ENCODE measurements around the gene EDN3. TPM values are rescaled to one million over a fixed set of nuclear protein-coding genes. Genes with fewer than 3 reads are reported as not detected.

The EDN3 gene
- total and polyA plus RNA-seq, 2 donors (not counting 3 experiments of a cell fraction or from before 2014, with no cell fraction given), result not detected

GRCh38 chr20:59364611-59365010 is 64.2 kb downstream of the EDN3 start:
- no peak for DNase-seq (ENCODE audit: low read depth, low spot score)
- BruUV-seq (replicated peaks), result no TSS peak
- POLR2A ChIA-PET, result no interaction called here

More at GRCh38 chr20:59364611-59365010, 64.2 kb downstream of the EDN3 start:
- no peak overlapping the region for H3K4me2 ChIP-seq (ENCODE audit: insufficient read depth, low read length)
- no peaks in the 10 kb centered on the region for H3K27me3 ChIP-seq (ENCODE audit: control insufficient read depth in 2 of 2, insufficient read depth in 2 of 2, low read length in 2 of 2)
- H3K27ac ChIP-seq (ENCODE audit: insufficient read depth, low read depth, low read length), result no peak overlapping the region
- no peak overlapping the region for H3K4me3 ChIP-seq (replicated peaks in 1 of 3; ENCODE audit: insufficient read depth in 1 of 3, low read depth in 1 of 3, low read length in 3 of 3)
- no peaks in the 10 kb centered on the region for H3K79me2 ChIP-seq (ENCODE audit: control insufficient read depth, insufficient read depth, low read length)
- dilution Hi-C loops (cut with MboI; ENCODE audit: extremely low pct_ligation_motif_present, low sequenced_read_pairs), result no loop called here
- FAIRE-seq, result no peak
- no peaks in the 10 kb centered on the region for H3K9me3 ChIP-seq (replicated peaks; ENCODE audit: control insufficient read depth, insufficient read depth, low read length)
- no peaks in the 10 kb centered on the region for H4K20me1 ChIP-seq (replicated peaks; ENCODE audit: control insufficient read depth, extremely low read depth, insufficient read depth, low read length)
- H3K4me1 ChIP-seq (ENCODE audit: control insufficient read depth, extremely low read depth, insufficient read depth, low read length), result no peaks in the 10 kb centered on the region
- no peak overlapping the region for H3K9ac ChIP-seq (replicated peaks; ENCODE audit: extremely low read depth, insufficient read depth, low read length)
- no peaks in the 10 kb centered on the region for H3K9me1 ChIP-seq (replicated peaks; ENCODE audit: control insufficient read depth, extremely low read depth, insufficient read depth, low read length)
- H3K36me3 ChIP-seq (ENCODE audit: control insufficient read depth in 2 of 2, extremely low read depth in 1 of 2, insufficient read depth in 2 of 2, low read length in 2 of 2), result no peaks in the 10 kb centered on the region
- TF ChIP-seq EZH2 (IDR thresholded peaks at IDR 0.05; ENCODE audit: borderline replicate concordance, low read depth, low read length, severe bottlenecking) (no peak), FOS (IDR thresholded peaks at IDR 0.05; ENCODE audit: borderline replicate concordance, insufficient read depth, low read length) (no peak), POLR2AphosphoS5 (IDR thresholded peaks at IDR 0.05; ENCODE audit: insufficient read depth, low read depth, low read length) (no peak)
- TF ChIP-seq, protein P1, sequence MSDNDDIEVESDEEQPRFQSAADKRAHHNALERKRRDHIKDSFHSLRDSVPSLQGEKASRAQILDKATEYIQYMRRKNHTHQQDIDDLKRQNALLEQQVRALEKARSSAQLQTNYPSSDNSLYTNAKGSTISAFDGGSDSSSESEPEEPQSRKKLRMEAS (IDR thresholded peaks at IDR 0.05; ENCODE audit: insufficient read depth, insufficient read length), result no peak
- TF ChIP-seq, protein P2, sequence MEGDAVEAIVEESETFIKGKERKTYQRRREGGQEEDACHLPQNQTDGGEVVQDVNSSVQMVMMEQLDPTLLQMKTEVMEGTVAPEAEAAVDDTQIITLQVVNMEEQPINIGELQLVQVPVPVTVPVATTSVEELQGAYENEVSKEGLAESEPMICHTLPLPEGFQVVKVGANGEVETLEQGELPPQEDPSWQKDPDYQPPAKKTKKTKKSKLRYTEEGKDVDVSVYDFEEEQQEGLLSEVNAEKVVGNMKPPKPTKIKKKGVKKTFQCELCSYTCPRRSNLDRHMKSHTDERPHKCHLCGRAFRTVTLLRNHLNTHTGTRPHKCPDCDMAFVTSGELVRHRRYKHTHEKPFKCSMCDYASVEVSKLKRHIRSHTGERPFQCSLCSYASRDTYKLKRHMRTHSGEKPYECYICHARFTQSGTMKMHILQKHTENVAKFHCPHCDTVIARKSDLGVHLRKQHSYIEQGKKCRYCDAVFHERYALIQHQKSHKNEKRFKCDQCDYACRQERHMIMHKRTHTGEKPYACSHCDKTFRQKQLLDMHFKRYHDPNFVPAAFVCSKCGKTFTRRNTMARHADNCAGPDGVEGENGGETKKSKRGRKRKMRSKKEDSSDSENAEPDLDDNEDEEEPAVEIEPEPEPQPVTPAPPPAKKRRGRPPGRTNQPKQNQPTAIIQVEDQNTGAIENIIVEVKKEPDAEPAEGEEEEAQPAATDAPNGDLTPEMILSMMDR (IDR thresholded peaks at IDR 0.05; ENCODE audit: extremely low read depth in 1 of 2, insufficient read depth in 1 of 2, low read depth in 1 of 2, low read length in 2 of 2), result no peak
- H2AFZ ChIP-seq (ENCODE audit: low read depth, low read length), result no peak overlapping the region
- intact Hi-C loops (cut with micrococcal nuclease), result no loop called here
- CTCF ChIA-PET, result no interaction called here

Measured in endothelial cell of umbilical vein (primary cell).